GM18870 (cell line): Measurements from ENCODE around the gene MCF2L2.
"Not testable (repeated sequence)": the region's sequence is repeated elsewhere in the genome, so short reads cannot be mapped to it uniquely, and the experiment has no call there.

Source experiments
- ATAC-seq: cut with Tn5 transposase; IDR thresholded peaks from one replicate; pipeline ENCODE4 v1.9.1; 2021; ENCODE audit warnings: moderate library complexity; ENCODE audit not compliant: unreplicated experiment

Gene MCF2L2

GRCh38 chr3:183446838-183447205 lies 18.4 kb upstream of the MCF2L2 start:
- ATAC-seq, result no peak

- ATAC-seq, result no peak
Observed at GRCh38 chr3:183444748-183445147, 16.3 kb upstream of the MCF2L2 start.

- ATAC-seq, result no peak
Observed at GRCh38 chr3:183443395-183444385, 15.3 kb upstream of the MCF2L2 start.

- ATAC-seq, result no peak
Observed at GRCh38 chr3:183442994-183443393, 14.6 kb upstream of the MCF2L2 start.

GRCh38 chr3:183440521-183440920 lies 12.1 kb upstream of the MCF2L2 start:
- ATAC-seq, result not testable (repeated sequence)

GRCh38 chr3:183439515-183439914 lies 11.1 kb upstream of the MCF2L2 start:
- no peak for ATAC-seq

- ATAC-seq, result no peak
Observed at GRCh38 chr3:183438735-183439134, 10.3 kb upstream of the MCF2L2 start.

GRCh38 chr3:183437666-183438564 lies 9.5 kb upstream of the MCF2L2 start:
- no peak for ATAC-seq

GRCh38 chr3:183437061-183437460 lies 8.6 kb upstream of the MCF2L2 start:
- no peak for ATAC-seq

GRCh38 chr3:183435661-183436060 lies 7.2 kb upstream of the MCF2L2 start:
- no peak for ATAC-seq

- no peak for ATAC-seq
Observed at GRCh38 chr3:183434992-183435391, 6.6 kb upstream of the MCF2L2 start.

GRCh38 chr3:183434503-183434902 lies 6.1 kb upstream of the MCF2L2 start:
- ATAC-seq, result no peak

- ATAC-seq, result no peak
Observed at GRCh38 chr3:183430325-183430957, 2.0 kb upstream of the MCF2L2 start.

GRCh38 chr3:183427876-183428446 lies 458 bp downstream of the MCF2L2 start:
- no peak for ATAC-seq

GRCh38 chr3:183427196-183427875 lies 1.1 kb downstream of the MCF2L2 start:
- ATAC-seq, result no peak

GRCh38 chr3:183418807-183419206 lies 9.6 kb downstream of the MCF2L2 start:
- not testable (repeated sequence) for ATAC-seq

GRCh38 chr3:183411216-183411922 lies 17.1 kb downstream of the MCF2L2 start:
- no peak for ATAC-seq

GRCh38 chr3:183410759-183411158 lies 17.7 kb downstream of the MCF2L2 start:
- ATAC-seq, result no peak

- ATAC-seq, result no peak
Observed at GRCh38 chr3:183410280-183410679, 18.1 kb downstream of the MCF2L2 start.

GRCh38 chr3:183409219-183409618 lies 19.2 kb downstream of the MCF2L2 start:
- ATAC-seq, result no peak
